GM18505 (cell line): Measurements from ENCODE around the gene MYL6.
"Not testable (repeated sequence)": the region's sequence is repeated elsewhere in the genome, so short reads cannot be mapped to it uniquely, and the experiment has no call there.

Source experiments
- ATAC-seq: cut with Tn5 transposase; IDR thresholded peaks from one replicate; pipeline ENCODE4 v1.9.1; 2021; ENCODE audit not compliant: unreplicated experiment
- POLR2A ChIP-seq: IDR thresholded peaks from 4 replicates; pipeline ENCODE4 v1.6.1; 2011; ENCODE audit warnings: borderline replicate concordance; ENCODE audit not compliant: insufficient read depth, insufficient read length; ENCODE audit errors: extremely low read depth

MYL6 gene

GRCh38 chr12:56143870-56144269, 14.3 kb upstream of the MYL6 start:
- no peak for TF ChIP-seq POLR2A
- ATAC-seq = no peak

GRCh38 chr12:56145217-56145616, 12.9 kb upstream of the MYL6 start:
- TF ChIP-seq POLR2A = no peak
- ATAC-seq = no peak

GRCh38 chr12:56146492-56147460, 11.4 kb upstream of the MYL6 start:
- ATAC-seq = no peak
- no peak for TF ChIP-seq POLR2A

- no peak for TF ChIP-seq POLR2A
- no peak for ATAC-seq
These were observed 7.6 kb upstream of the MYL6 start for GRCh38 chr12:56150563-56150962.

- peak; percentile 49 for ATAC-seq
- no peak for TF ChIP-seq POLR2A
These were observed 6.5 kb upstream of the MYL6 start for GRCh38 chr12:56151672-56152131.

- peak; percentile 82 for ATAC-seq
- TF ChIP-seq POLR2A = peak; percentile 85
These were observed 5.9 kb upstream of the MYL6 start, which contains the start of gene MYL6B for GRCh38 chr12:56152132-56152755. Gene MYL6B (plus strand): TSS chr12:56152587. CDS start chr12:56153919, 1,332 bp downstream.

GRCh38 chr12:56152756-56153677, 5.1 kb upstream of the MYL6 start:
- ATAC-seq = no peak
- TF ChIP-seq POLR2A = no peak

GRCh38 chr12:56153678-56154065, 4.5 kb upstream of the MYL6 start:
- no peak for ATAC-seq
- TF ChIP-seq POLR2A = no peak

GRCh38 chr12:56154246-56154771, 3.9 kb upstream of the MYL6 start:
- no peak for ATAC-seq
- no peak for TF ChIP-seq POLR2A

GRCh38 chr12:56154818-56155217, 3.3 kb upstream of the MYL6 start:
- ATAC-seq = no peak
- TF ChIP-seq POLR2A = no peak

GRCh38 chr12:56155256-56155845, 2.8 kb upstream of the MYL6 start:
- no peak for TF ChIP-seq POLR2A
- no peak for ATAC-seq

- not testable (repeated sequence) for ATAC-seq
These were observed 1.5 kb upstream of the MYL6 start for GRCh38 chr12:56156464-56157200.
